GM18511 (cell line): ENCODE results near the gene IVNS1ABP.

Experiments used
- ATAC-seq: cut with Tn5 transposase; IDR thresholded peaks from one replicate; pipeline ENCODE4 v1.9.1; 2021; ENCODE audit warnings: mild to moderate bottlenecking, moderate library complexity; ENCODE audit not compliant: unreplicated experiment

IVNS1ABP gene

GRCh38 chr1:185317034-185317885 lies at the start of gene IVNS1ABP:
IVNS1ABP (minus strand) TSS chr1:185317243; CDS start chr1:185309493, 7,750 bp downstream.
- ATAC-seq: peak; percentile 78

DNA sequence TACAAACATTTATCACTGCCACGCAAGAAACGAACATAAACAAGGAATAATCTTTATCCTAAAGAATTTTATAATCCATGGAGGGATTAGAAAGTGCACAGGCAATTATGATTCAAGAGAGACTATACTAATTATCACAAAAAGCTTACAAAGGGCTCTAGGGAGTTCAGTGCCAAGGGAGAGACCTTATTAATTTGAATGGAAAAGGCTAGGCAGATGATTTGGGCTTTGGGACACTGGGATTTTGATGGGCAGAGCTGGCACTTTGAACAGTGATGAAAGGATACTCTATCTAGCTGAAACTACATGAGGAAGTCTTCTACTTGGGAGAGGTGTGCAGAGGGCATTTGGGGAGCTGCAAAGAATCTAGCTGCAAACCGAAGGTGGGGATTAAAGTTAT lies 48.9 kb upstream of the IVNS1ABP start:
- no peak for ATAC-seq

DNA sequence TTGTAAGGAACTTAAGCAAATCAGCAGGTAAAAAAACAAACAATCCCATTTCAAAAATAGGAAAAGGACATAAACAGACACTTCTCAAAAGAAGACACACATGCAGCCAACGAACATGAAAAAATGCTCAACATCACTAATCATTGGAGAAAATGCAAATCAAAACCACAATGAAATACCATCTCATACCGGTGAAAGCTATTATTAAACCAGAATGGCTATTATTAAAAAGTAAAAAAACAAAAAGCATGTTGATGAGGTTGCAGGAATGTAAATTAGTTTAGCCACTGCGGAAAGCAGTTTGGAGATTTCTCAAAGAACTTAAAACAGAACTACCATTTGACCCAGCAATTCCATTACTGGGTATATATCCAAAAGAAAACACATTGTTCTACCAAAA lies 47.5 kb upstream of the IVNS1ABP start:
- ATAC-seq: peak; percentile 67

DNA sequence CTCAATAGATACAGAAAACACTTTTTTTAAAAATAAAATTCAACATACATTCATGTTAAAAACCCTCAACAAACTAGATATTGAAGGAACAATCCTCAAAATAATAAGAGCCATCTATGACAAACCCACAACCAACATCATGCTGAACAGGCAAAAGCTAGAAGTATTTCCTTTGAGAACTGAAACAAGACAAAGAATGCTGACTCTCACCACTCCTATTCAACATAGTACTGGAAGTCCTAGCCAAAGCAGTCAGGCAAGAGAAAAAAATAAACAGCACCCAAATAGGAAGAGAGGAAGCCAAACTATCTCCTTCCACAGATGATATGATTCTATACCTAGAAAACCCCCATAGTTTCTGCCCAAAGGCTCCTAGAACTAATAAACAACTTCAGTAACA lies 46.2 kb upstream of the IVNS1ABP start:
- ATAC-seq: no peak

- no peak for ATAC-seq
These were observed 43.7 kb upstream of the IVNS1ABP start for GRCh38 chr1:185360714-185361113.

DNA sequence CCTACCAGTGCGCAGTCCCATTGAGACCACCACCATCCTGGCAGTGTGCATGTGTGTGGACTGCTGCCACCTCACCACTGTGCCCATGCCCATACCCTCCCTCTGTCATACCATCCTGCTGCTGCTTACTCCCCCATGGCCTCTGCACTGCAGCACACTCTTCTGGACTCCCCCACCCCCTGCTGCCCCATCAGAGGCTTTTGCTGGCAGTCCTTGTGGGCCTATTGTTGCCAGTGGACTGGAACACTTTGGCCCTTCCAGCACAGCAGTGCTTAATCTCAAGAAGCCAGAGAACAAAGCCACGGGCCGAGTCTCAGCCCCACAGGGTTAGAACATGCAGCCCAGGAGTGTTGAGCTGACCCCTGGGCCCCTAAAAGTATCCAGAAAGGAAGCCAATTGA lies 41.9 kb upstream of the IVNS1ABP start:
- ATAC-seq: no peak

GRCh38 chr1:185355947-185356346 lies 38.9 kb upstream of the IVNS1ABP start:
- ATAC-seq: no peak

DNA sequence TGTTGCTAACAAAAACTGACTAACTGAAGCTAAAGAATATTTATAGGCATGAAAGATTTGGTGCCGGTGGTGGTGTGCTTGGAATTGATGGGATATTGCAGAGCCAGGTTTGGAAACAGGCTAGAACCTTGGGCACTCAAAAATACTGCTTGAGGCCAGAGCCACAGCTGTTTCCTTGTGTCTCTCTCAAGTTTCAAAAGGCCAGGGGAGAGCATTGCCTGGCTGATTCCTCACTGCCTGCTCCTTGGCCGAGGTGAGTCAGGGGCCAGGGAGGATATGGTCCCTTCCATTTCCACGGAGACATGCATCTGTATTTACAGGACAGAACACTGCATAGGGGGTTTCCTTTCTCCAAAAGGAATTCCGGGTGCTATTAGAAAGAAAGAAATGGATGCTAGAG lies 36.1 kb upstream of the IVNS1ABP start:
- ATAC-seq: no peak

DNA sequence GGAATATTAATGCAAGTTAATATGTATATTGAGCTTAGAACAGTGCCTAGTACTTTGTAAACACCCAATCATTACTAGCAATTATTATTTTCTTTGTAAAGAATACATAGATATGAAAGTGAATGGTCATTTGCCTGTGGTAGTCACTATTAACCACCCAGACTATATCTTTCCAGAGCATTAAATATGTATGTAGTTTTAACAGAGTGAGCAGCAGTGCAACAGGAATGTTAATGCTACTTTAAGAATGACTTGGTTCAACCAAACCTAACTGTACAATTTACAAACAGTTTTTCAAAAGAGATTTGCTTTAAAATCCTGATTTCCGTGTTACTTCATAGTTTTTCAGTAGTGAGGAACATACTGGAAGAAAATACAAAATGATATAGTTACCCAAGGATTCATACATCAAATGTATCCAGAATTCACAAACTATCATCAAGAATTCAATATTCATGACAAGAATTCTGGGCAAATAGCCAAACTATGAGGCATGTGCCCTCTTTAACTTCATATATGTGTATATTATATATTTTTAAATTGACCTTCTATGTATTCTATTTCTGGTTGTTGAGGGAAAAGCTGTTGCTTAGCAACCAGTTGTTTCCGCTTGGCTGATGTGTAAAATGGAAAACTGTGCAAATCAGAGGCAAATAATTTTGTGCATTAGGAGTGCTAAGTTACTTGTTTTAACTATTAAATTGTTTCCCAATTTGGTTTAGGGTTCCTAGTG lies 34.9 kb upstream of the IVNS1ABP start:
- no peak for ATAC-seq

DNA sequence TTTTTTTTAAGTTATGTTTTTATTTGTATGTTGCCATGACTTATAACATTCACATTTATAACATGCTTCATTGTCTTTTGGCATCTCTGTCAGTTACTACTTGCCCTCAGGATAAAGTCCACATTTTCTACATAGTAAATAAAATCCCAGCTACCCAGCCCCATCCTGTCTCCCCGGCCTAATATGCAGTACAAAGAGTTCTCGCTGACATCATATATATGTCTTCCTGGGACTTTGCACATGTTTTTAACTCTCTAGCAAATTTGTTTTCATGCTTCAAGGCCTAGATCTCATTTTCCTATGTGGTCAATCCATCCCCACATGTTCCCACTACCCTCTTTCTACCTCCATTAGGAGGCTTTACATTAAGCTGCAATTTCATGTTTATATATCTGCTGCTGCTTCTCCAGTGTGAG lies 33.0 kb upstream of the IVNS1ABP start:
- no peak for ATAC-seq

- ATAC-seq: no peak
These were observed 32.5 kb upstream of the IVNS1ABP start for GRCh38 chr1:185349556-185349955.

DNA sequence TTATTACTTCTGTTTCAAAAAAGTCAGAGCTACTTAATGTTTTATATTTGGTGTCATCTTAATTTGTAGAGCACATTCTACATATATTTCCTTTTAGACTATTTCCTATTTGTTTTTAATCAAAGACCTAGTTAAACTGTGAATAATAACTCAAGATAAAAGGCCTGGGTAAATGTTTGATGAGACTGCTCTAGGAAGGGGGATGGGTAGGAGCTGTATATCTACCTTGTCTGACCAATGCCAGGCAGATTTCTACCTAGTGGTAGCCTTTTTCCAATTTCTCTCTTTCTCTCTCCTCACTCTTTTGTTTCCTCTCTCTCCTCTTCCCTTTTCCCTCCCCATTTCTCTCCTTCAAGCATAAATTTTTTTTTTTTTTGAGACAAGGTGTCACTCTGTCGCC lies 31.9 kb upstream of the IVNS1ABP start:
- no peak for ATAC-seq

DNA sequence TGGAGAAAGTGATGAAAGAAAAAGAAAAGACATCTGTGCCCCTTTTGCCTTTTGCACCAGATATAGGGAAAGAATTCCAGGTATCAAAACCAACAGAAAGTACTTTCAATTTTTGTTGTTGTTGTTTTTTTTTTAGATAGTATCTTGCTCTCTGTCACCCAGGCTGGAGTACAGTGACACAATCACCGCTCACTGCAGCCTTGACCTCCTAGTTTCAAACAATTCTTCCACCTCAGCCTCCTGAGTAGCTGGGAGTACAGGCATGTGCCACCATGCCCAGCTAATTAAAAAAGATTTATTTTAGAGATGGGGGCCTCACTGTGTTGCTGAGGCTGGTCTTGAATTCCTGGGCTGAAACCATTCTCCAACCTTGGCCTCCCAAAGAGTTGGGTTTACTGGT lies 31.3 kb upstream of the IVNS1ABP start:
- no peak for ATAC-seq

DNA sequence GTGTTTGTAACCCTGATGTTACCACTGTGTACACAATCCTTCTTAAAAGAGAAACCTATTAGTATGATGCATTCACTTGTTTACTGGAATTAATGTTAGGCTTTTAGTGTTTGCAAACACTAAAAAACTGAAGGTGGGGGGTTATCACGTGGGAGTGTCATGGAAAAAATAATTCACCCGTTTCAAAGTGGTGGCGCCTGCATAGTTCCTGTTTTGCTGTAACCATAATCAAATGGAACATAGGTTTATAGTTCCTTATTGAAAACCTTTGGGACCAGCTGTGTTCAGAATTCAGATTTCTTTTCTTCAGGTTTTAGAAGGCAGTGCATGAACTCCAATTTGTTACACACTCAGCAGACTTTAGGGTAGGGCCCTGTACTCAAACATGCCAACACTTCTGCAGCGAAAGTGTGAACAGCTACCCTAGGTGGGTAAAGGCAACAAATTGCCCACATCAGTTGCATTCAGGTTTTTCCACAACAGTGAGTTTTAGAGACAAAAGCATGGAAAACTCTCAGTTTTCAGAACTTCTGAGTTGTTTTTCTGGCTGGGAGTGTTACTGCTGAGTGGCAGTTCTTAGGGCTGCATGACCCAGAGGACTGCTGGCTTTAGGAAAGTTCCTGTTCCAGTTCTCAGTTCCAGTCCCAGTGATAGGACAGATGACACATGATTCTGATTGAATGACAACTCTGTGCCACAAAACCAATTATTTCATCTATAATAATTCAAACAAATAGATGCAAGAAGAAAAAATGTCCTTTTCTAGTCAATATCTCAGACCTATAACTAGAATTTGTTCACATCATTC lies 29.1 kb upstream of the IVNS1ABP start:
- ATAC-seq: peak; percentile 73

DNA sequence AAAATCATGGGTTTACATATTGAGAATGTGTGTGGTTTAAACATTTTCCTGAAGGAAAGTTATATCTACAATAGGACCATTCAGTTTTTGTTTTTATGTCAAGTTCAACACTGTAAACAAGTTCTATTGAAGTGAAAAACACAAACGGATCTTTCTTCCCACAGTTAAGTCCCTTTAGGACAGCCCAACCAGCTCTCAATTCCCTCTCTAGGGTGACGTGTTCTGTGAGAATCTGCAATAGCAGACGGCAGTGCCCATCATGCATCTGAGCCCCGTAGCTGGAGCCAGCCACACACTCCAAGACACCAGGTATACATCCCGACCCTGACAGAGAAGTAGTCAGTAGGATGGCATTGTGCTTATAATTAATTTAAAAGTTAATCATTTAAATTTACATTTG lies 26.3 kb upstream of the IVNS1ABP start:
- ATAC-seq: no peak

DNA sequence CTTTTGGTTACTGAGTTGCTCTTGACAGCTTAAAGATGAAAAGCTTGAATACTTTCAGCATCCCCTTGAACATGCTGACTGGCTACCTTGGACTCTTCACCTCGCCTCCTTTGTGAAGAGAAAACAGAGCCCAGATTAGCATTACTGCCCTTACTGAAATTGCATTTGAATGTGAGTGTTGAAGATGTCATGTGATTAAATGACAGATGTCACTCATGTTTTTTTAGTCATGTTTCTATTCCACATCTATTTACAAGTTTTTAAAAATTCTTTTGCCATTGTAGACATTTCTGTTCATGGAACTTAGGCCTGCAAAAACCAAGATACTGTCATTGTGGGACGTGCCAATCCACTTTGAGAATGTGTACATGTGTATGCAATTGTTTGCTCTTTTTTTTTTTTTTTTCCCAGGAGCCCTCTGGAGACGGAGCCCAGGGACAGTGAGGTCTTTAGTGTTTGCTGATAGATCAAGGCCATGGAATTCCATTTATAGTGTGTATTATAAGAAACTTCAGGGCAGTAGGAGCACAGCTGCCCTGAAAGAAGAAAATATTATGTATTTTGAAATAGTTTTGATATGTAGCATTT lies 25.7 kb upstream of the IVNS1ABP start:
- no peak for ATAC-seq

DNA sequence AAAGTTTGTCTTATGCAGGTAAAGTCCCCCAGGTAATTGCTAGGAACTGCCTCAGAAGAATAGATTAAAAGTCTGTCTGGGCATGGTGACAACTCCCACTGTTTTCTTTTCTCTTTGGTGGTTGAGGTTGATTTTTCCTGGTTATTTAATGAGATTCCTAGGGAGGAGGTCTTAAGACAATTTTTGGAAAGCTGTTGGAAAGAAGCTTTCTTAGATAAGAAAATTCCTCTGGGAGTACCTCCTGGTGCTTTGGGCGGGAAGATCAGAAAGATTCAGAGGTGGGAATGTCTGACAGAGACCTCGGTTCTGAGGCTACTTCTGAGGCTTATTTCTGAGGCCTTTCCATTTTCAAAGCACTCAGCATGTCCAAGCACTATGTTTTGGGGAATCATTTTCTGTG lies 25.0 kb upstream of the IVNS1ABP start:
- no peak for ATAC-seq

- ATAC-seq: no peak
These were observed 24.2 kb upstream of the IVNS1ABP start for GRCh38 chr1:185341196-185341781.

DNA sequence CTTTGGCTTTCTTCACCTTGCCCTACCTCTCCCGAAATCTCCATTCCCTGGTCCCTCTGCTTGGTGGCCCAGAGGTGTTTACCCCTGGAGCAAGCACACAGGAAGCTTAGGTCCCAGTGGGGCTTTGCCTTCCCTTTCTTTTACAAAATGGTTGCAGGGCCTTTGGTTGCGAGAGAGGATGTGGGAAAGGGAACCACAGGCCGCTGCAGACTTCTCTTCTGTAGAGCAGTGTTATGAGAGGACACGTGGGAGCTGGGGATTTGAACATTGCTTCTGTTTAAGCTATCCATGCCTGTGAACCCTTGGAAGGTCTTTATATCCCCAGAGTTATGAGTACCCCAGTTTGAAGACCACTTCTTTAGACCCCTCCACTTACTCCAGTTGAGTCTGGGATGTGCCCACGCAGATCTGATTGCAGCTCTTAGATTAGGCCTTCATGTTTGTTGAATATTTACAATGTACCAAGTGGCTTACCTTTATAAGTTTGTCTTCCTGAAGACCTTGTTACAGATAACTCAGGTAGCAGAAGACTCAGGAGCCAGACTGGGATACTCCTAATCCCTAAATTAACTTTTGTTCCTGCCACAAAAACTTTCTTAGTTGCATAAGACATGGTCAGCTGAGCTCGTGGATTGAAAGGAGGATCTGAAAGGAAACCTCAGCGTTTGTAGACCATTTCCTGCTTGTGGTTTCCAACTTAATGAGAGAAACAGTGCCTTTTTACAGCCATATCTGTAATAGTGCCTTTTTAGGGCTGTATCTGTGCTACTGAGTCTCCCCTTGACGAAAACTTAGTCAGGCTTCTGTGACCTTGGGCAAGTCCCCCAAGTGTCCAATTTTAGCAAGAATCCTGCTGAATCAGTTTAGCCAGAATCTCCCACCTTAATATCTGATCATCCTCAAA lies 21.9 kb upstream of the IVNS1ABP start:
- ATAC-seq: peak; percentile 97

- ATAC-seq: no peak
These were observed 20.2 kb upstream of the IVNS1ABP start for GRCh38 chr1:185337246-185337645.
